ENCODE results near the gene PYCR2. TPM values are rescaled to one million over a fixed set of nuclear protein-coding genes. Genes with fewer than 3 reads are reported as not detected.

The PYCR2 gene
- total and polyA plus RNA-seq, 2 of the 8 experiments (the other 6 are each of a cell fraction or from before 2014, with no cell fraction given) = 79.3 to 84.6 TPM

GRCh38 chr1:225882694-225883615 is 41.1 kb downstream of the PYCR2 start:
- Histone ChIP-seq H4K20me1 (replicated peaks in 1 of 2; ENCODE audit: control insufficient read depth in 1 of 2, insufficient read depth in 2 of 2, low read length in 2 of 2) (peaks cover 2 to 6% of the 10 kb centered on the region in 2 experiments), H2AFZ (ENCODE audit: low read length) (peak overlapping the region; percentile 46; the same call in 1 of the 2 replicates), H2BK5ac (ENCODE audit: low read depth, low read length) (peak overlapping the region; percentile 75; the same call in 1 of the 2 replicates), H3K36me3 (ENCODE audit: control insufficient read depth in 2 of 4, insufficient read depth in 4 of 4, low read length in 3 of 4) (no peaks in the 10 kb centered on the region), H3K23me2 (ENCODE audit: low read depth, low read length) (peaks cover 9% of the 10 kb centered on the region; the same call in 1 of the 2 replicates), H4K5ac (ENCODE audit: insufficient read length, low read depth, low read length) (peak overlapping the region; percentile 39), H3K23ac (ENCODE audit: insufficient read length) (no peak overlapping the region), H4K8ac (ENCODE audit: extremely low read depth, insufficient read depth, low read length) (peak overlapping the region; percentile 76), H3K14ac (ENCODE audit: insufficient read length) (no peak overlapping the region), H2BK12ac (ENCODE audit: low read depth, low read length) (0 out of 2 replicates have a peak overlapping the region, but pooled peaks have one; percentile 39), H3K4me2 (ENCODE audit: insufficient read depth in 1 of 2, low read depth in 2 of 2, low read length in 2 of 2) (peak overlapping the region; percentile 76 to 90), H4K91ac (replicated peaks; ENCODE audit: insufficient read length, low read length) (peak overlapping the region; percentile 77), H3K9me3 (ENCODE audit: insufficient read depth in 2 of 2, low read depth in 1 of 2, low read length in 1 of 2) (no peaks in the 10 kb centered on the region), H3K4ac (replicated peaks; ENCODE audit: insufficient read length, low read depth, low read length) (peak overlapping the region; percentile 33), H3K9ac (replicated peaks in 1 of 4; ENCODE audit: extremely low read depth in 1 of 4, low read depth in 3 of 4, low read length in 3 of 4) (peak overlapping the region; percentile 23 to 56 (median 52); a peak in 6 of 7 replicates), H3K56ac (replicated peaks; ENCODE audit: insufficient read length, low read depth, low read length) (peak overlapping the region; percentile 81), H2BK15ac (ENCODE audit: low read length) (no peak overlapping the region), H3K27ac (ENCODE audit: low read depth, low read length) (no peak overlapping the region), H2BK20ac (ENCODE audit: low read length) (no peak overlapping the region), H2BK120ac (replicated peaks; ENCODE audit: low read depth, low read length) (no peak overlapping the region), H3K4me3 (ENCODE audit: extremely low read depth in 1 of 4, insufficient read depth in 2 of 4, low read depth in 3 of 4, low read length in 4 of 4) (peak overlapping the region; percentile 53 to 92 (median 78)), H3K27me3 (replicated peaks in 1 of 4; ENCODE audit: control insufficient read depth in 3 of 4, extremely low read depth in 1 of 4, insufficient read depth in 3 of 4, low read length in 3 of 4) (peaks cover 0 to 17% (median 8%) of the 10 kb centered on the region in 4 experiments; a peak in 5 of 7 replicates), H3K79me1 (ENCODE audit: low read depth, low read length) (peaks cover 13% of the 10 kb centered on the region; the same call in 1 of the 2 replicates), H3K79me2 (ENCODE audit: control insufficient read depth in 1 of 2, insufficient read depth in 2 of 2, low read length in 2 of 2) (peaks cover 0 to 13% of the 10 kb centered on the region in 2 experiments; a peak in 2 of 4 replicates), H3K4me1 (replicated peaks in 1 of 4; ENCODE audit: control insufficient read depth in 3 of 4, insufficient read depth in 4 of 4, low read length in 3 of 4) (peaks cover 9 to 24% (median 17%) of the 10 kb centered on the region in 4 experiments), H2AK5ac (ENCODE audit: low read depth, low read length) (no peak overlapping the region), H3K18ac (ENCODE audit: extremely low read depth, low read length) (peak overlapping the region; percentile 83)
- CTCF ChIA-PET (ENCODE audit: partially characterized antibody) = interaction anchor here (0.6 to 21.3 kb wide), 22 partner anchors 8 to 414 kb away, joined by 3 to 406 read pairs (median 4); partner anchors contain the start of genes PYCR2 and SRP9
- TF ChIP-seq MAX (IDR thresholded peaks at IDR 0.05) = 0 out of 2 replicates have a peak, but pooled peaks have one; percentile 35
- TF ChIP-seq RBBP5 (IDR thresholded peaks at IDR 0.05; ENCODE audit: borderline replicate concordance, low read depth, low read length) = peak; percentile 52; the same call in 1 of the 2 replicates
- TF ChIP-seq EGR1 (IDR thresholded peaks at IDR 0.05; ENCODE audit: borderline replicate concordance, low read depth, low read length) = 0 out of 2 replicates have a peak, but pooled peaks have one; percentile 17
- TF ChIP-seq POLR2AphosphoS5 (IDR thresholded peaks at IDR 0.05; ENCODE audit: low read depth, low read length) = no peak
- TF ChIP-seq TAF7 (optimal IDR thresholded peaks at IDR 0.05; ENCODE audit: borderline replicate concordance, low read depth, low read length) = peak; percentile 1
- no peak for TF ChIP-seq BCL11A (IDR thresholded peaks at IDR 0.05; ENCODE audit: low read depth in 2 of 2, low read length in 2 of 2)
- TF ChIP-seq E2F6 (IDR thresholded peaks at IDR 0.05) = peak; percentile 64; the same call in 1 of the 2 replicates
- peak; percentile 56 for TF ChIP-seq ASH2L (IDR thresholded peaks at IDR 0.05; ENCODE audit: low read length)
- FAIRE-seq (no peak), DNase-seq (ENCODE audit: low read depth in 1 of 2, low spot score in 2 of 2) (no peak)
- POLR2A ChIA-PET (ENCODE audit: partially characterized antibody) = interaction anchor here (0.6 to 4.9 kb wide), 17 partner anchors 8 to 230 kb away, joined by 3 to 63 read pairs (median 4); partner anchors contain the start of genes ENAH, LEFTY1, PYCR2 and SRP9
- 11% methylated on average over 60 of the region's 63 CpGs; no CpG with 5 or more reads in 1 of the 2 experiments for WGBS, 2 experiments (ENCODE audit: extremely low coverage in 1 of 2, insufficient coverage in 1 of 2, insufficient read length in 1 of 2, insufficient replicate concordance in 2 of 2, low coverage in 1 of 2, low lambda C conversion rate in 2 of 2, missing lambda C conversion rate in 1 of 2)
